HepG2 (cell line): Measurements from ENCODE around the gene MYO18A. TPM values are rescaled to one million over a fixed set of nuclear protein-coding genes. Genes with fewer than 3 reads are reported as not detected.

Source experiments
- ATAC-seq: fragments of 200-7000 bp; cut with Tn5 transposase; 3 replicates; pipeline ENCODE4 v1.9.1; 2020; ENCODE audit warnings: mild to moderate bottlenecking, moderate library complexity
- BruUV-seq: library from RNA; stranded (reverse); fragments of 400-500 nt; replicated peaks from 2 replicates; lab custom pipeline; 2021; lab: Mats Ljungman, UMichigan
- CTCF ChIA-PET: fragments of 300-600 bp; formaldehyde crosslinking; extraction: SDS; loops from one replicate; lab custom pipeline; 2021; ENCODE audit warnings: low total read pairs, inconsistent platforms, low intra/inter-chr PET ratio; lab: Yijun Ruan, JAX
- POLR2A ChIA-PET: fragments of 350-600 bp; sonication (Branson Sonifier 250); formaldehyde crosslinking; loops from one replicate; lab custom pipeline; 2020; ENCODE audit warnings: antibody characterized with exemption, inconsistent platforms; lab: Yijun Ruan, JAX
- DNase-seq: peaks from one replicate; pipeline ENCODE4 v3.0.0-alpha.2; 2015; ENCODE audit warnings: low spot score
- FAIRE-seq: peaks from 3 replicates; lab custom pipeline; 2011; peaks lifted over from hg19 to GRCh38; lab: Jason Lieb, UNC
- H2AFZ ChIP-seq: one replicate; pipeline ENCODE4 v1.6.1; 2011; ENCODE audit warnings: low read length, inconsistent platforms
- H3K27ac ChIP-seq: fragments of 300-600 bp; 3 replicates; pipeline ENCODE4 v1.8.0; 2011; ENCODE audit warnings: mixed run types, mild to moderate bottlenecking, mixed read lengths, low read length, inconsistent platforms; ENCODE audit not compliant: insufficient read depth; ENCODE audit errors: extremely low read length
- H3K27me3 ChIP-seq, 2 experiments: fragments of 200-600 bp in 1 of 2; 2 replicates in 1 of 2; 3 replicates in 1 of 2; pipeline versions ENCODE4 v1.6.0 to v1.8.0; 2011; ENCODE audit warnings: low read length in 2 of 2, mild to moderate bottlenecking in 2 of 2, moderate library complexity in 2 of 2, inconsistent platforms in 1 of 2; ENCODE audit not compliant: insufficient read depth in 2 of 2, control insufficient read depth in 1 of 2
- H3K36me3 ChIP-seq, 2 experiments: fragments of 200-600 bp in 1 of 2; replicated peaks in 1 of 2; 2 replicates in 1 of 2; 3 replicates in 1 of 2; pipeline versions ENCODE4 v1.5.1 to v1.8.0; 2011; ENCODE audit warnings: low read length in 2 of 2, inconsistent platforms in 1 of 2; ENCODE audit not compliant: insufficient read depth in 2 of 2, control insufficient read depth in 1 of 2
- H3K4me1 ChIP-seq: 2 replicates; pipeline ENCODE4 v1.5.1; 2012; ENCODE audit warnings: low read length, inconsistent platforms; ENCODE audit not compliant: insufficient read depth
- H3K4me2 ChIP-seq: 2 replicates; pipeline ENCODE4 v1.6.0; 2011; ENCODE audit warnings: low read depth, low read length, inconsistent platforms
- H3K4me3 ChIP-seq, 3 experiments: fragments of 200-600 bp in 1 of 3; sonication (generic), shearing (Covaris generic) in 1 of 3; replicated peaks in 1 of 3; 2 replicates each; pipeline ENCODE4 v1.5.1; 2011 to 2016; ENCODE audit warnings: low read length in 3 of 3, inconsistent platforms in 2 of 3, low read depth in 2 of 3, mild to moderate bottlenecking in 2 of 3, control low read depth in 1 of 3, mixed read lengths in 1 of 3; ENCODE audit not compliant: insufficient read depth in 1 of 3
- H3K79me2 ChIP-seq: one replicate; pipeline ENCODE4 v1.6.1; 2011; ENCODE audit warnings: low read length, inconsistent platforms; ENCODE audit not compliant: insufficient read depth
- H3K9ac ChIP-seq: 2 replicates; pipeline ENCODE4 v1.6.0; 2011; ENCODE audit warnings: mild to moderate bottlenecking, low read depth, low read length, inconsistent platforms; ENCODE audit not compliant: insufficient read depth
- H3K9me3 ChIP-seq: 2 replicates; pipeline ENCODE4 v1.5.1; 2012; ENCODE audit warnings: mild to moderate bottlenecking, low read length
- H4K20me1 ChIP-seq: 2 replicates; pipeline ENCODE4 v1.6.0; 2011; ENCODE audit warnings: inconsistent platforms, mild to moderate bottlenecking, low read length, moderate library complexity; ENCODE audit not compliant: insufficient read depth
- ELF3 ChIP-seq: IDR thresholded peaks from 2 replicates; pipeline ENCODE4 v1.6.1; 2016; ENCODE audit warnings: missing genetic modification reagents, missing compliant biosample characterization
- GATAD1 ChIP-seq: IDR thresholded peaks from 2 replicates; pipeline ENCODE4 v1.6.1; 2016; ENCODE audit warnings: missing genetic modification reagents, missing compliant biosample characterization
- KDM2A ChIP-seq: sonication (generic); formaldehyde crosslinking; IDR thresholded peaks from 2 replicates; pipeline ENCODE4 v1.4.0; 2020; ENCODE audit warnings: low read depth, missing genetic modification reagents, borderline replicate concordance
- RAD21 ChIP-seq: fragments of 450-650 bp; formaldehyde crosslinking; IDR thresholded peaks from 2 replicates; pipeline ENCODE4 v1.5.0; 2020; ENCODE audit warnings: mild to moderate bottlenecking
- RBM39 ChIP-seq: fragments of 200-400 bp; formaldehyde crosslinking; IDR thresholded peaks from one replicate; pipeline ENCODE4 v1.6.1; 2018; ENCODE audit warnings: antibody characterized with exemption, mild to moderate bottlenecking, low read depth, low read length; ENCODE audit not compliant: poor library complexity, severe bottlenecking
- SMC3 ChIP-seq: IDR thresholded peaks from 2 replicates; pipeline ENCODE4 v1.6.1; 2011; ENCODE audit warnings: low read length, improper control_type of control experiment
- STAG1 ChIP-seq: sonication (generic); formaldehyde crosslinking; IDR thresholded peaks from 2 replicates; pipeline ENCODE4 v1.4.0; 2020; ENCODE audit warnings: missing genetic modification reagents
- TEAD3 ChIP-seq: optimal IDR thresholded peaks from 2 replicates; pipeline ENCODE3; 2016; ENCODE audit warnings: borderline replicate concordance
- XRCC5 ChIP-seq: fragments of 200-400 bp; formaldehyde crosslinking; optimal IDR thresholded peaks from 2 replicates; pipeline ENCODE3; 2017; ENCODE audit warnings: mild to moderate bottlenecking, low read length
- ZNF292 ChIP-seq: sonication (generic); formaldehyde crosslinking; IDR thresholded peaks from 2 replicates; pipeline ENCODE4 v1.8.1; 2022; ENCODE audit warnings: mild to moderate bottlenecking, low read depth, missing genetic modification reagents, borderline replicate concordance
- ZNF441 ChIP-seq: sonication (generic); formaldehyde crosslinking; IDR thresholded peaks from 2 replicates; pipeline ENCODE4 v1.7.0; 2021; ENCODE audit warnings: missing genetic modification reagents, borderline replicate concordance
- ZNF629 ChIP-seq: sonication (generic); formaldehyde crosslinking; conservative IDR thresholded peaks from 2 replicates; pipeline ENCODE4 v1.5.0; 2020; ENCODE audit warnings: missing genetic modification reagents
- ZNF652 ChIP-seq: IDR thresholded peaks from 2 replicates; pipeline ENCODE4 v1.6.1; 2016; ENCODE audit warnings: low read depth, borderline replicate concordance
- WGBS: methylation state at CpG from one replicate; pipeline ENCODE4 v1.1.6; 2017; ENCODE audit warnings: low lambda C conversion rate; 5-methylcytosine and 5-hydroxymethylcytosine counted together
- in situ Hi-C: cut with HindIII; loops from 2 replicates; pipeline ENCODE4 v1.10.0; 2017; ENCODE audit warnings: low pct_unique_long_range_greater_than_20kb; ENCODE audit not compliant: extremely low pct_ligation_motif_present
- intact Hi-C: fragments of 100-400 bp; cut with micrococcal nuclease; formaldehyde crosslinking; loops from one replicate; pipeline ENCODE4 v1.10.0; 2022; ENCODE audit not compliant: unreplicated experiment
- polyA plus RNA-seq, 8 experiments: library from polyadenylated mRNA; depleted of rRNA in 3 of 8; stranded (reverse) in 7 of 8; unstranded in 1 of 8; fragments of >200 nt; fragmentation: Illumina TruSeq in 4 of 8; extraction: Trizol in 4 of 8; gene quantifications; 2 replicates each; pipeline versions ENCODE4 v1.2.1 to v1.2.3, GENCODE V29; 2011 to 2016; ENCODE audit warnings: low read depth in 4 of 8, missing spikeins in 1 of 8, mixed read lengths in 1 of 8; ENCODE audit not compliant: insufficient read depth in 1 of 8
- total RNA-seq, 5 experiments: library from RNA; depleted of rRNA; stranded (reverse); fragments of >200 nt; fragmentation: Illumina TruSeq; extraction: Trizol; gene quantifications; 2 replicates each; pipeline ENCODE4 v1.2.3, GENCODE V29; 2016; ENCODE audit warnings: low read depth in 1 of 5
- TF ChIP-seq, protein P1 (sequence below): sonication (generic); formaldehyde crosslinking; IDR thresholded peaks from 2 replicates; pipeline ENCODE4 v1.8.1; 2023; ENCODE audit warnings: mild to moderate bottlenecking, missing genetic modification reagents, borderline replicate concordance
- TF ChIP-seq, protein P2 (sequence below), 2 experiments: sonication (generic) in 1 of 2; formaldehyde crosslinking in 1 of 2; IDR thresholded peaks; 2 replicates each; pipeline versions ENCODE4 v1.4.0 to v1.6.1; 2018 to 2020; ENCODE audit warnings: missing genetic modification reagents in 2 of 2, borderline replicate concordance in 1 of 2, low read depth in 1 of 2, mild to moderate bottlenecking in 1 of 2, missing biosample characterization in 1 of 2
- TF ChIP-seq, protein P3 (sequence below): sonication (generic); formaldehyde crosslinking; IDR thresholded peaks from 2 replicates; pipeline ENCODE4 v1.5.0; 2020; ENCODE audit warnings: mild to moderate bottlenecking, missing genetic modification reagents, moderate library complexity
- TF ChIP-seq, protein P4 (sequence below): sonication (generic); formaldehyde crosslinking; IDR thresholded peaks from 2 replicates; pipeline ENCODE4 v1.4.0; 2020; ENCODE audit warnings: mild to moderate bottlenecking, missing genetic modification reagents, borderline replicate concordance

MYO18A gene
- total and polyA plus RNA-seq, 2 of the 13 experiments (the other 11 are each of a cell fraction or from before 2014, with no cell fraction given) = 16.8 to 24.8 TPM

DNA sequence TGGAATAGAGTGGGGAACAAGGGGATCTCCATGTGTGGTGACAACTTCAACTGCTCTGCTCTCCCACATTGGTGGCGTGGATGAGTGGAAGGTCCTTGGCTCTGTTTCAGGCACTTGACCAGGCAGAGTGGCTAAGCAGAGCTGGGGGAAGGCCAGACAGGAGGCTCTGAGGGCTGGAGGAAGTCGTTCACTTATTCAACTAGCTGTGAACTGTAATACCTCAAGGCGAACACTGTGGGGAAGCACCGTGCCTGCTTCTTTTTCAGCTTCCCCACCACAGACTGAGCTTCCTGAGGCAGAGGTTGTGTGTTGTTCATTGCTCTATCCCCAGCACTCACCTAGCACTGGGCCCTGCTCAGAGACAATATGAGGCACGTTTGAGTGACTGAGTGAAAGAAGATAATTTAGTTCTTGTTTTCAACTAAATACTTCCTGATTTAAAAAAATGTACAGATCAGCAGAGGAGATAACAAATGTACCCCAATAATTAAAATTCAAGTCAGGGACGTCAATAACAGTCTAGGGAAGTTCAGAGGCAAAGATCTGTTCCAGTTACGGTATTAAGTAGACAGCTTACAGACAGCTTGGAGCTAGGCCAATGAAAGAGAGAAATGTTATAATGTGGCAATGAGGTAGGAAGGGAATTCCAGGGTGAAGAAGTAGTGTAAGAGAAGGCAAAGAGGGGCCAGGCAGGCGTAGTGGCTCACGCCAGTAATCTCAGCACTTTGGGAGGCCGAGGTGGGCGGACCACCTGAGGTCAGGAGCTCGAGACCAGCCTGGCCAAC is 34.7 kb downstream of the MYO18A start:
- no peak overlapping the region for H3K27ac ChIP-seq
- H3K9ac ChIP-seq = no peak overlapping the region
- H3K27me3 ChIP-seq = no peaks in the 10 kb centered on the region
- H3K4me1 ChIP-seq = peaks cover 59% of the 10 kb centered on the region
- H2AFZ ChIP-seq = no peak overlapping the region
- no TSS peak for BruUV-seq
- POLR2A ChIA-PET = interaction anchor here (0.8 to 21.6 kb wide), 4 partner anchors 10 to 149 kb away, joined by 3 to 618 read pairs (median 8); partner anchors contain the start of genes MYO18A and NUFIP2
- in situ Hi-C loops = loop anchor here (5.0 kb wide), 2 partner anchors 37 to 72 kb away; partner anchors contain the start of gene MYO18A
- peak; percentile 48 for ATAC-seq
- intact Hi-C loops = loop anchor here (1.0 to 10.0 kb wide), 2 partner anchors 61 to 74 kb away; no protein-coding TSS in a partner anchor
- WGBS = 68% methylated on average over 12 of the region's 12 CpGs
- peaks cover 49% of the 10 kb centered on the region for H3K79me2 ChIP-seq
- H3K4me2 ChIP-seq = no peak overlapping the region
- DNase-seq = peak; percentile 68
- peak; percentile 90 for FAIRE-seq
- peaks cover 42% of the 10 kb centered on the region for H4K20me1 ChIP-seq
- H3K36me3 ChIP-seq = peaks cover 6 to 21% of the 10 kb centered on the region in 2 experiments
- no peaks in the 10 kb centered on the region for H3K9me3 ChIP-seq
- CTCF ChIA-PET = interaction anchor here (0.9 to 2.3 kb wide), 3 partner anchors 35 to 146 kb away, joined by 4 to 20 read pairs (median 4); partner anchors contain the start of gene MYO18A
- H3K4me3 ChIP-seq = no peak overlapping the region
- TF ChIP-seq, protein P1, sequence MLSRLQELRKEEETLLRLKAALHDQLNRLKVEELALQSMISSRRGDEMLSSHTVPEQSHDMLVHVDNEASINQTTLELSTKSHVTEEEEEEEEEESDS (CRISPR knock-in tag) = no peak
- 0 out of 2 replicates have a peak, but pooled peaks have one; percentile 12 for TF ChIP-seq ELF3 (CRISPR knock-in tag)
- TF ChIP-seq RBM39 = no peak
- TF ChIP-seq, protein P2, sequence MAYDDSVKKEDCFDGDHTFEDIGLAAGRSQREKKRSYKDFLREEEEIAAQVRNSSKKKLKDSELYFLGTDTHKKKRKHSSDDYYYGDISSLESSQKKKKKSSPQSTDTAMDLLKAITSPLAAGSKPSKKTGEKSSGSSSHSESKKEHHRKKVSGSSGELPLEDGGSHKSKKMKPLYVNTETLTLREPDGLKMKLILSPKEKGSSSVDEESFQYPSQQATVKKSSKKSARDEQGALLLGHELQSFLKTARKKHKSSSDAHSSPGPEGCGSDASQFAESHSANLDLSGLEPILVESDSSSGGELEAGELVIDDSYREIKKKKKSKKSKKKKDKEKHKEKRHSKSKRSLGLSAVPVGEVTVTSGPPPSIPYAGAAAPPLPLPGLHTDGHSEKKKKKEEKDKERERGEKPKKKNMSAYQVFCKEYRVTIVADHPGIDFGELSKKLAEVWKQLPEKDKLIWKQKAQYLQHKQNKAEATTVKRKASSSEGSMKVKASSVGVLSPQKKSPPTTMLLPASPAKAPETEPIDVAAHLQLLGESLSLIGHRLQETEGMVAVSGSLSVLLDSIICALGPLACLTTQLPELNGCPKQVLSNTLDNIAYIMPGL (CRISPR knock-in tag; IDR thresholded peaks at IDR 0.05; ENCODE audit: borderline replicate concordance in 1 of 2, low read depth in 1 of 2) = 0 out of 4 replicates have a peak, but pooled peaks of 1 of the 2 experiments have one; percentile 33
- peak; percentile 56; the same call in 1 of the 2 replicates for TF ChIP-seq RAD21
- TF ChIP-seq STAG1 (CRISPR knock-in tag) = peak; percentile 76
- TF ChIP-seq, protein P3, sequence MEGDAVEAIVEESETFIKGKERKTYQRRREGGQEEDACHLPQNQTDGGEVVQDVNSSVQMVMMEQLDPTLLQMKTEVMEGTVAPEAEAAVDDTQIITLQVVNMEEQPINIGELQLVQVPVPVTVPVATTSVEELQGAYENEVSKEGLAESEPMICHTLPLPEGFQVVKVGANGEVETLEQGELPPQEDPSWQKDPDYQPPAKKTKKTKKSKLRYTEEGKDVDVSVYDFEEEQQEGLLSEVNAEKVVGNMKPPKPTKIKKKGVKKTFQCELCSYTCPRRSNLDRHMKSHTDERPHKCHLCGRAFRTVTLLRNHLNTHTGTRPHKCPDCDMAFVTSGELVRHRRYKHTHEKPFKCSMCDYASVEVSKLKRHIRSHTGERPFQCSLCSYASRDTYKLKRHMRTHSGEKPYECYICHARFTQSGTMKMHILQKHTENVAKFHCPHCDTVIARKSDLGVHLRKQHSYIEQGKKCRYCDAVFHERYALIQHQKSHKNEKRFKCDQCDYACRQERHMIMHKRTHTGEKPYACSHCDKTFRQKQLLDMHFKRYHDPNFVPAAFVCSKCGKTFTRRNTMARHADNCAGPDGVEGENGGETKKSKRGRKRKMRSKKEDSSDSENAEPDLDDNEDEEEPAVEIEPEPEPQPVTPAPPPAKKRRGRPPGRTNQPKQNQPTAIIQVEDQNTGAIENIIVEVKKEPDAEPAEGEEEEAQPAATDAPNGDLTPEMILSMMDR = peak; percentile 70
- no peak for TF ChIP-seq ZNF292 (CRISPR knock-in tag)
- TF ChIP-seq ZNF652 = no peak
- peak; percentile 19 for TF ChIP-seq XRCC5
- no peak for TF ChIP-seq ZNF441 (CRISPR knock-in tag)
- peak; percentile 63; the same call in 1 of the 2 replicates for TF ChIP-seq SMC3
- TF ChIP-seq TEAD3 (CRISPR knock-in tag) = peak; percentile 13
- TF ChIP-seq, protein P4, sequence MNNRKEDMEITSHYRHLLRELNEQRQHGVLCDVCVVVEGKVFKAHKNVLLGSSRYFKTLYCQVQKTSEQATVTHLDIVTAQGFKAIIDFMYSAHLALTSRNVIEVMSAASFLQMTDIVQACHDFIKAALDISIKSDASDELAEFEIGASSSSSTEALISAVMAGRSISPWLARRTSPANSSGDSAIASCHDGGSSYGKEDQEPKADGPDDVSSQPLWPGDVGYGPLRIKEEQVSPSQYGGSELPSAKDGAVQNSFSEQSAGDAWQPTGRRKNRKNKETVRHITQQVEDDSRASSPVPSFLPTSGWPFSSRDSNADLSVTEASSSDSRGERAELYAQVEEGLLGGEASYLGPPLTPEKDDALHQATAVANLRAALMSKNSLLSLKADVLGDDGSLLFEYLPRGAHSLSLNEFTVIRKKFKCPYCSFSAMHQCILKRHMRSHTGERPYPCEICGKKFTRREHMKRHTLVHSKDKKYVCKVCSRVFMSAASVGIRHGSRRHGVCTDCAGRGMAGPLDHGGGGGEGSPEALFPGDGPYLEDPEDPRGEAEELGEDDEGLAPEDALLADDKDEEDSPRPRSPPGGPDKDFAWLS (CRISPR knock-in tag) = no peak
- TF ChIP-seq ZNF629 (CRISPR knock-in tag) = no peak
- TF ChIP-seq KDM2A (CRISPR knock-in tag) = 0 out of 2 replicates have a peak, but pooled peaks have one; percentile 17
- no peak for TF ChIP-seq GATAD1 (CRISPR knock-in tag)
